ENCODE data around the gene PTER.

Gene PTER

GRCh38 chr10:16436367-16436757 is 448 bp upstream of the PTER start:
- H3K4me2 ChIP-seq (ENCODE audit: low read length) = peak overlapping the region; percentile 74
- H3K27me3 ChIP-seq (ENCODE audit: insufficient read depth, low read length) = no peaks in the 10 kb centered on the region
- H4K20me1 ChIP-seq (ENCODE audit: insufficient read depth, low read length) = no peaks in the 10 kb centered on the region
- H3K27ac ChIP-seq (ENCODE audit: low read depth, low read length, poor library complexity, severe bottlenecking) = no peak overlapping the region
- TF ChIP-seq EZH2 (IDR thresholded peaks at IDR 0.05; ENCODE audit: borderline replicate concordance, low read length) = no peak
- TF ChIP-seq CTCF (IDR thresholded peaks at IDR 0.05; ENCODE audit: low read length) = no peak
- H3K4me3 ChIP-seq (ENCODE audit: low read depth, low read length, poor library complexity, severe bottlenecking) = peak overlapping the region; percentile 67
- peaks cover 30% of the 10 kb centered on the region for H3K36me3 ChIP-seq (ENCODE audit: insufficient read depth, low read length)
- H3K9me3 ChIP-seq (ENCODE audit: low read length) = no peaks in the 10 kb centered on the region
- H2AFZ ChIP-seq (ENCODE audit: low read length) = peak overlapping the region; percentile 39; the same call in 1 of the 2 replicates
- H3K79me2 ChIP-seq (ENCODE audit: insufficient read depth, low read length) = peaks cover 28% of the 10 kb centered on the region
- H3K9ac ChIP-seq (ENCODE audit: low read length) = peak overlapping the region; percentile 62
- peaks cover 46% of the 10 kb centered on the region for H3K4me1 ChIP-seq (ENCODE audit: insufficient read depth, low read length, severe bottlenecking)
- no peaks in the 10 kb centered on the region for H3K9me2 ChIP-seq (ENCODE audit: low read depth, low read length)
- H3F3A ChIP-seq (ENCODE audit: insufficient read depth, low read length) = no peaks in the 10 kb centered on the region

- no peaks in the 10 kb centered on the region for H4K20me1 ChIP-seq (ENCODE audit: insufficient read depth, low read length)
- H2AFZ ChIP-seq (ENCODE audit: low read length) = no peak overlapping the region
- H3K4me2 ChIP-seq (ENCODE audit: low read length) = peak overlapping the region; percentile 74
- no peaks in the 10 kb centered on the region for H3K9me2 ChIP-seq (ENCODE audit: low read depth, low read length)
- H3K9ac ChIP-seq (ENCODE audit: low read length) = peak overlapping the region; percentile 76
- no peak for TF ChIP-seq CTCF (IDR thresholded peaks at IDR 0.05; ENCODE audit: low read length)
- no peak for TF ChIP-seq EZH2 (IDR thresholded peaks at IDR 0.05; ENCODE audit: borderline replicate concordance, low read length)
- no peaks in the 10 kb centered on the region for H3K27me3 ChIP-seq (ENCODE audit: insufficient read depth, low read length)
- H3K9me3 ChIP-seq (ENCODE audit: low read length) = no peaks in the 10 kb centered on the region
- peak overlapping the region; percentile 68 for H3K27ac ChIP-seq (ENCODE audit: low read depth, low read length, poor library complexity, severe bottlenecking)
- peaks cover 37% of the 10 kb centered on the region for H3K36me3 ChIP-seq (ENCODE audit: insufficient read depth, low read length)
- H3F3A ChIP-seq (ENCODE audit: insufficient read depth, low read length) = no peaks in the 10 kb centered on the region
- H3K79me2 ChIP-seq (ENCODE audit: insufficient read depth, low read length) = peaks cover 37% of the 10 kb centered on the region
- H3K4me3 ChIP-seq (ENCODE audit: low read depth, low read length, poor library complexity, severe bottlenecking) = peak overlapping the region; percentile 67
- H3K4me1 ChIP-seq (ENCODE audit: insufficient read depth, low read length, severe bottlenecking) = peaks cover 46% of the 10 kb centered on the region
These were observed 707 bp downstream of the PTER start for GRCh38 chr10:16437540-16437894.

- Histone ChIP-seq H2AFZ (ENCODE audit: low read length) (no peak overlapping the region), H3K4me3 (ENCODE audit: low read depth, low read length, poor library complexity, severe bottlenecking) (peak overlapping the region; percentile 35), H3K9me2 (ENCODE audit: low read depth, low read length) (no peaks in the 10 kb centered on the region), H3K4me1 (ENCODE audit: insufficient read depth, low read length, severe bottlenecking) (peaks cover 46% of the 10 kb centered on the region), H3K9me3 (ENCODE audit: low read length) (no peaks in the 10 kb centered on the region), H3K27me3 (ENCODE audit: insufficient read depth, low read length) (no peaks in the 10 kb centered on the region), H3F3A (ENCODE audit: insufficient read depth, low read length) (no peaks in the 10 kb centered on the region), H3K27ac (ENCODE audit: low read depth, low read length, poor library complexity, severe bottlenecking) (no peak overlapping the region), H3K4me2 (ENCODE audit: low read length) (peak overlapping the region; percentile 74), H3K36me3 (ENCODE audit: insufficient read depth, low read length) (peaks cover 43% of the 10 kb centered on the region), H3K79me2 (ENCODE audit: insufficient read depth, low read length) (peaks cover 42% of the 10 kb centered on the region), H4K20me1 (ENCODE audit: insufficient read depth, low read length) (no peaks in the 10 kb centered on the region), H3K9ac (ENCODE audit: low read length) (peak overlapping the region; percentile 37)
- no peak for TF ChIP-seq EZH2 (IDR thresholded peaks at IDR 0.05; ENCODE audit: borderline replicate concordance, low read length)
- no peak for TF ChIP-seq CTCF (IDR thresholded peaks at IDR 0.05; ENCODE audit: low read length)
These were observed 2.5 kb downstream of the PTER start for GRCh38 chr10:16439295-16439694.
